ENCODE data around the gene WWTR1. TPM values are rescaled to one million over a fixed set of nuclear protein-coding genes. Genes with fewer than 3 reads are reported as not detected.
A peak's percentile ranks its signal among the peaks of the same experiment; 100 is the strongest.

The WWTR1 gene
- total and polyA plus RNA-seq, 2 experiments from 2014 or later = 54.8 to 69.1 TPM

GRCh38 chr3:149563114-149563513, 94.7 kb downstream of the WWTR1 start:
- Histone ChIP-seq H3K36me3 (no peaks in the 10 kb centered on the region), H3K27ac (peak overlapping the region; percentile 77), H3K4me1 (ENCODE audit: low read depth) (peaks cover 25% of the 10 kb centered on the region), H3K27me3 (no peaks in the 10 kb centered on the region), H3K4me3 (no peak overlapping the region), H3K9me3 (ENCODE audit: low read depth) (no peaks in the 10 kb centered on the region)
- TF ChIP-seq CTCF (IDR thresholded peaks at IDR 0.05; ENCODE audit: low read depth, low read length) = no peak
- no peak for DNase-seq (ENCODE audit: low read depth in 1 of 2, low spot score in 1 of 2)

GRCh38 chr3:149560617-149561016, 97.2 kb downstream of the WWTR1 start:
- TF ChIP-seq CTCF (IDR thresholded peaks at IDR 0.05; ENCODE audit: low read depth, low read length) = no peak
- Histone ChIP-seq H3K27me3 (no peaks in the 10 kb centered on the region), H3K9me3 (ENCODE audit: low read depth) (no peaks in the 10 kb centered on the region), H3K4me1 (ENCODE audit: low read depth) (peaks cover 24% of the 10 kb centered on the region), H3K4me3 (no peak overlapping the region), H3K36me3 (no peaks in the 10 kb centered on the region), H3K27ac (no peak overlapping the region)
- DNase-seq (ENCODE audit: low read depth in 1 of 2, low spot score in 1 of 2) = no peak

- TF ChIP-seq CTCF (IDR thresholded peaks at IDR 0.05; ENCODE audit: low read depth, low read length) = no peak
- H3K4me3 ChIP-seq = no peak overlapping the region
- no peak for DNase-seq (ENCODE audit: low read depth in 1 of 2, low spot score in 1 of 2)
- no peak overlapping the region for H3K27ac ChIP-seq
- H3K4me1 ChIP-seq (ENCODE audit: low read depth) = peaks cover 28% of the 10 kb centered on the region
- no peaks in the 10 kb centered on the region for H3K27me3 ChIP-seq
- H3K36me3 ChIP-seq = no peaks in the 10 kb centered on the region
- no peaks in the 10 kb centered on the region for H3K9me3 ChIP-seq (ENCODE audit: low read depth)
These were observed 97.8 kb downstream of the WWTR1 start for GRCh38 chr3:149560001-149560400.

GRCh38 chr3:149559525-149559924, 98.3 kb downstream of the WWTR1 start:
- no peak for TF ChIP-seq CTCF (IDR thresholded peaks at IDR 0.05; ENCODE audit: low read depth, low read length)
- H3K36me3 ChIP-seq = no peaks in the 10 kb centered on the region
- H3K27ac ChIP-seq = no peak overlapping the region
- H3K4me3 ChIP-seq = no peak overlapping the region
- no peaks in the 10 kb centered on the region for H3K9me3 ChIP-seq (ENCODE audit: low read depth)
- no peaks in the 10 kb centered on the region for H3K27me3 ChIP-seq
- peak in 1 of 2 donors; percentile 29 for DNase-seq (ENCODE audit: low read depth in 1 of 2, low spot score in 1 of 2)
- peaks cover 33% of the 10 kb centered on the region for H3K4me1 ChIP-seq (ENCODE audit: low read depth)

GRCh38 chr3:149555927-149556326, 101.9 kb downstream of the WWTR1 start:
- peaks cover 42% of the 10 kb centered on the region for H3K4me1 ChIP-seq (ENCODE audit: low read depth)
- H3K4me3 ChIP-seq = no peak overlapping the region
- no peaks in the 10 kb centered on the region for H3K9me3 ChIP-seq (ENCODE audit: low read depth)
- DNase-seq (ENCODE audit: low read depth in 1 of 2, low spot score in 1 of 2) = peak in 1 of 2 donors; percentile 83
- no peaks in the 10 kb centered on the region for H3K27me3 ChIP-seq
- no peaks in the 10 kb centered on the region for H3K36me3 ChIP-seq
- no peak for TF ChIP-seq CTCF (IDR thresholded peaks at IDR 0.05; ENCODE audit: low read depth, low read length)
- H3K27ac ChIP-seq = peak overlapping the region; percentile 22

- Histone ChIP-seq H3K27ac (peak overlapping the region; percentile 86), H3K36me3 (no peaks in the 10 kb centered on the region), H3K27me3 (no peaks in the 10 kb centered on the region), H3K4me1 (ENCODE audit: low read depth) (peaks cover 40% of the 10 kb centered on the region), H3K4me3 (no peak overlapping the region), H3K9me3 (ENCODE audit: low read depth) (no peaks in the 10 kb centered on the region)
- no peak for TF ChIP-seq CTCF (IDR thresholded peaks at IDR 0.05; ENCODE audit: low read depth, low read length)
- DNase-seq (ENCODE audit: low read depth in 1 of 2, low spot score in 1 of 2) = peak in 1 of 2 donors; percentile 83
These were observed 103.0 kb downstream of the WWTR1 start for GRCh38 chr3:149554826-149555225.

Measured in cardiac muscle cell (in vitro differentiated cells and primary cell).